ENCODE measurements around the gene TDRD10. TPM values are rescaled to one million over a fixed set of nuclear protein-coding genes. Genes with fewer than 3 reads are reported as not detected.

The TDRD10 gene
- total and polyA plus RNA-seq, 2 donors from 2014 or later: 2.3 to 4.7 TPM

GRCh38 chr1:154533952-154534844, 32.2 kb downstream of the TDRD10 start:
- Histone ChIP-seq H3K36me3 (ENCODE audit: control insufficient read depth in 2 of 3, insufficient read depth in 3 of 3, low read length in 3 of 3) (no peaks in the 10 kb centered on the region), H3K9ac (ENCODE audit: low read length in 3 of 3) (no peak overlapping the region), H3K9me3 (ENCODE audit: control insufficient read depth in 2 of 3, insufficient read depth in 1 of 3, low read length in 3 of 3) (no peaks in the 10 kb centered on the region), H3K4me1 (ENCODE audit: control insufficient read depth in 2 of 3, insufficient read depth in 2 of 3, low read depth in 1 of 3, low read length in 3 of 3) (no peaks in the 10 kb centered on the region), H3K4me3 (ENCODE audit: low read length in 3 of 3) (no peak overlapping the region), H3K27me3 (ENCODE audit: control insufficient read depth, insufficient read depth, low read length) (no peaks in the 10 kb centered on the region), H3K27ac (ENCODE audit: low read depth in 2 of 2, low read length in 2 of 2) (no peak overlapping the region)
- DNase-seq: peak in 4 of 5 donors; percentile 33 to 47 (median 42)
- peak; percentile 53 for TF ChIP-seq CTCF (IDR thresholded peaks at IDR 0.05; ENCODE audit: borderline replicate concordance, extremely low read depth, insufficient read depth)
- no peak for FAIRE-seq
- intact Hi-C loops (cut with DNase I): no loop called here

- Histone ChIP-seq H3K36me3 (ENCODE audit: control insufficient read depth in 2 of 3, insufficient read depth in 3 of 3, low read length in 3 of 3) (no peaks in the 10 kb centered on the region), H3K4me1 (ENCODE audit: control insufficient read depth in 2 of 3, insufficient read depth in 2 of 3, low read depth in 1 of 3, low read length in 3 of 3) (no peaks in the 10 kb centered on the region), H3K27me3 (ENCODE audit: control insufficient read depth, insufficient read depth, low read length) (no peaks in the 10 kb centered on the region), H3K9ac (ENCODE audit: low read length in 3 of 3) (no peak overlapping the region), H3K4me3 (ENCODE audit: low read length in 3 of 3) (no peak overlapping the region), H3K27ac (ENCODE audit: low read depth in 2 of 2, low read length in 2 of 2) (no peak overlapping the region), H3K9me3 (ENCODE audit: control insufficient read depth in 2 of 3, insufficient read depth in 1 of 3, low read length in 3 of 3) (no peaks in the 10 kb centered on the region)
- DNase-seq (no peak), FAIRE-seq (no peak)
- intact Hi-C loops (cut with DNase I): no loop called here
- no peak for TF ChIP-seq CTCF (IDR thresholded peaks at IDR 0.05; ENCODE audit: borderline replicate concordance, extremely low read depth, insufficient read depth)
Measured at GRCh38 chr1:154536570-154536969, 34.6 kb downstream of the TDRD10 start.

- Histone ChIP-seq H3K27ac (ENCODE audit: low read depth in 2 of 2, low read length in 2 of 2) (no peak overlapping the region), H3K27me3 (ENCODE audit: control insufficient read depth, insufficient read depth, low read length) (no peaks in the 10 kb centered on the region), H3K4me3 (ENCODE audit: low read length in 3 of 3) (no peak overlapping the region), H3K9me3 (ENCODE audit: control insufficient read depth in 2 of 3, insufficient read depth in 1 of 3, low read length in 3 of 3) (no peaks in the 10 kb centered on the region), H3K9ac (ENCODE audit: low read length in 3 of 3) (no peak overlapping the region), H3K36me3 (ENCODE audit: control insufficient read depth in 2 of 3, insufficient read depth in 3 of 3, low read length in 3 of 3) (no peaks in the 10 kb centered on the region), H3K4me1 (ENCODE audit: control insufficient read depth in 2 of 3, insufficient read depth in 2 of 3, low read depth in 1 of 3, low read length in 3 of 3) (no peaks in the 10 kb centered on the region)
- no peak for TF ChIP-seq CTCF (IDR thresholded peaks at IDR 0.05; ENCODE audit: borderline replicate concordance, extremely low read depth, insufficient read depth)
- no peak for FAIRE-seq
- intact Hi-C loops (cut with DNase I): no loop called here
- no peak for DNase-seq
Measured at GRCh38 chr1:154539486-154540483, 37.8 kb downstream of the TDRD10 start.
